Measurements from ENCODE around the gene DMAC2L.
"Not testable (repeated sequence)": the region's sequence is repeated elsewhere in the genome, so short reads cannot be mapped to it uniquely, and the experiment has no call there.

The DMAC2L gene

DNA sequence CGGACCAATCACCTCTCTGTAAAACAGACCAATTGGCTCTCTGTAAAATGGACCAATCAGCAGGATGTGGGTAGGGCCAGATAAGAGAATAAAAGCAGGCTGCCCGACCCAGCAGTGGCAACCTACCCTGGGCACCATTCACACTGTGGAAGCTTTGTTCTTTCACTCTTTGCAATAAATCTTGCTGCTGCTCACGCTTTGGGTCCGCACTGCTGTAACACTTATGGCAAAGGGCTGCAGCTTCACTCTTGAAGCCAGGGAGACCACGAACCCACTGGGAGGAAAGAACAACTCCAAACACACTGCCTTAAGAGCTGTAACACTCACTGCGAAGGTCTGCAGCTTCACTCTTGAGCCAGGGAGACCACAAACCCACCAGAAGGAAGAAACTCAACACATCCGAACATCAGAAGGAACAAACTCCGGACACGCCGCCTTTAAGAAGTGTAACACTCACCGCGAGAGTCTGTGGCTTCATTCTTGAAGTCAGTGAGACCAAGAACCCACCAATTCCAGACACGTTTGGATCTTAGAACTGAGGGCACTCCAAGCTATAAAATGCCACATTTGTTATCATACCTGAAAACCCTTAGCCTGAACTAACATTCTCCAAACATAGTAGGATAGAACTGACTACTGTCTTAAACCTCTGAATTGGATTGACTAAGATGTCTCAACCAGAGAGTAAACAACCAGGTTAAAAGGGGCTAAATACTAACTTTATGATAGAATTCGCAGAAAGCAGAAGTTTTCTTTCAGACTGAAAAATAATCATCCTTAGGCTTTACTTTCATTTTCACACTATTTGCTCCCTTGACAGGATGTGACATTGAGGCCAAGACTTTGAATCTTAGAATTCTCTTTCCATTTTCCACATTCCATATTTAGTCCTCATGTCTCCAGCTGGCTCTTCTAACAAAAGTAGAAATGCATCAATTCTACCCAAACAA is 50.9 kb downstream of the DMAC2L start:
- TF ChIP-seq, protein P1, sequence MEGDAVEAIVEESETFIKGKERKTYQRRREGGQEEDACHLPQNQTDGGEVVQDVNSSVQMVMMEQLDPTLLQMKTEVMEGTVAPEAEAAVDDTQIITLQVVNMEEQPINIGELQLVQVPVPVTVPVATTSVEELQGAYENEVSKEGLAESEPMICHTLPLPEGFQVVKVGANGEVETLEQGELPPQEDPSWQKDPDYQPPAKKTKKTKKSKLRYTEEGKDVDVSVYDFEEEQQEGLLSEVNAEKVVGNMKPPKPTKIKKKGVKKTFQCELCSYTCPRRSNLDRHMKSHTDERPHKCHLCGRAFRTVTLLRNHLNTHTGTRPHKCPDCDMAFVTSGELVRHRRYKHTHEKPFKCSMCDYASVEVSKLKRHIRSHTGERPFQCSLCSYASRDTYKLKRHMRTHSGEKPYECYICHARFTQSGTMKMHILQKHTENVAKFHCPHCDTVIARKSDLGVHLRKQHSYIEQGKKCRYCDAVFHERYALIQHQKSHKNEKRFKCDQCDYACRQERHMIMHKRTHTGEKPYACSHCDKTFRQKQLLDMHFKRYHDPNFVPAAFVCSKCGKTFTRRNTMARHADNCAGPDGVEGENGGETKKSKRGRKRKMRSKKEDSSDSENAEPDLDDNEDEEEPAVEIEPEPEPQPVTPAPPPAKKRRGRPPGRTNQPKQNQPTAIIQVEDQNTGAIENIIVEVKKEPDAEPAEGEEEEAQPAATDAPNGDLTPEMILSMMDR (IDR thresholded peaks at IDR 0.05; ENCODE audit: extremely low read depth, missing control alignments), result no peak
- DNase-seq (ENCODE audit: low spot score), result peak; percentile 52

GRCh38 chr14:50363714-50364111 is 51.6 kb downstream of the DMAC2L start:
- TF ChIP-seq, protein P1 (IDR thresholded peaks at IDR 0.05; ENCODE audit: extremely low read depth, missing control alignments), result no peak
- DNase-seq (ENCODE audit: low spot score), result peak; percentile 72

GRCh38 chr14:50364792-50365191 is 52.7 kb downstream of the DMAC2L start:
- TF ChIP-seq, protein P1 (IDR thresholded peaks at IDR 0.05; ENCODE audit: extremely low read depth, missing control alignments), result no peak

GRCh38 chr14:50365572-50365971 is 53.4 kb downstream of the DMAC2L start:
- not testable (repeated sequence) for DNase-seq (ENCODE audit: low spot score)

More at GRCh38 chr14:50364792-50365191, 52.7 kb downstream of the DMAC2L start:
- no peak for DNase-seq (ENCODE audit: low spot score)

- TF ChIP-seq, protein P1 (IDR thresholded peaks at IDR 0.05; ENCODE audit: extremely low read depth, missing control alignments), result no peak
- no peak for DNase-seq (ENCODE audit: low spot score)
Measured at GRCh38 chr14:50366115-50366514, 54.0 kb downstream of the DMAC2L start.

DNA sequence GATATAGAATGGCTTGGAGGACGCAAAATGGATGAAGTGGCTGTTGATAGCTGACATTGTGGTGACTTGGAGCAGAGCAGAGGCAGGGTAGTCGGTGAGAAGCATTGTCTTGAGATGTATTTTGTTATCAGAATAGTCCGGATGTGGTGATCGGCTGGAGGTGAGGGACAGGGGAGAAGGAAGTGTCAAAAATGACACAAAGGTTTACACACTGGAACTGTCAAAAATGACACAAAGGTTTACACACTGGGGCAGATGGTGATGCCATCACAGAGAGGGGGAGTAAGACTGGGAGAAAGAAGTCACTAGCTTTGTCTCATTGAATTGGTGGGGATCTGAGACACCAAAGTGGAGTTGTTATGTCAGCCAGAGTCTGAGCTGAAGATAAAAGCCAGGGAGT is 54.5 kb downstream of the DMAC2L start:
- TF ChIP-seq, protein P1 (IDR thresholded peaks at IDR 0.05; ENCODE audit: extremely low read depth, missing control alignments), result no peak
- no peak for DNase-seq (ENCODE audit: low spot score)

DNA sequence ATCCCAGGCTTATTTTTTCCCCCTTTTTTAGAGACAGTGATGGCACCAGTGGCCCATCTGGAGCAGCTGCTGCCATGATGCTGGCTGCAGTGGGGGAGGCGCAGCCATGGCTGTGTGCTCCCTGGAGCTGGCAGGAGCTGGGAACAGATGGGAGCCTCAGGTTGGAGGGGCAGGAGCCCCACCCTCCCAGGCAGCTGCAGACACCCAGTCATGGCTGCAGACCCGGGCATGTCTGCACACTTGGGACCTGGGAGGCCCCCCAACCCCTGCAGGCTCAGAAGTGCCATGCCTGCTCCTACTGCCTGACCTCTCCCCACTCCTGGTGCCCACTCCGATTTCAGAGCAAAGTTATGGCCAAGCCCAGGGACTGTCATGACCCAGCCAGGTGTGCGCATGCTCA is 59.4 kb downstream of the DMAC2L start:
- no peak for DNase-seq (ENCODE audit: low spot score)
- TF ChIP-seq, protein P1 (IDR thresholded peaks at IDR 0.05; ENCODE audit: extremely low read depth, missing control alignments), result no peak

- TF ChIP-seq, protein P1 (IDR thresholded peaks at IDR 0.05; ENCODE audit: extremely low read depth, missing control alignments), result no peak
- no peak for DNase-seq (ENCODE audit: low spot score)
Measured at GRCh38 chr14:50373959-50374358, 61.8 kb downstream of the DMAC2L start.
